Stimulated activated naive CD4-positive, alpha-beta T cell (primary cell): Measurements from ENCODE around the gene CSRNP2.
"Not testable (repeated sequence)": the region's sequence is repeated elsewhere in the genome, so short reads cannot be mapped to it uniquely, and the experiment has no call there.

Experiments
- DNase-seq, 6 experiments: peaks; one replicate each; lab custom pipeline; 2025; lab: John Stamatoyannopoulos, UW

Gene CSRNP2, protein sequence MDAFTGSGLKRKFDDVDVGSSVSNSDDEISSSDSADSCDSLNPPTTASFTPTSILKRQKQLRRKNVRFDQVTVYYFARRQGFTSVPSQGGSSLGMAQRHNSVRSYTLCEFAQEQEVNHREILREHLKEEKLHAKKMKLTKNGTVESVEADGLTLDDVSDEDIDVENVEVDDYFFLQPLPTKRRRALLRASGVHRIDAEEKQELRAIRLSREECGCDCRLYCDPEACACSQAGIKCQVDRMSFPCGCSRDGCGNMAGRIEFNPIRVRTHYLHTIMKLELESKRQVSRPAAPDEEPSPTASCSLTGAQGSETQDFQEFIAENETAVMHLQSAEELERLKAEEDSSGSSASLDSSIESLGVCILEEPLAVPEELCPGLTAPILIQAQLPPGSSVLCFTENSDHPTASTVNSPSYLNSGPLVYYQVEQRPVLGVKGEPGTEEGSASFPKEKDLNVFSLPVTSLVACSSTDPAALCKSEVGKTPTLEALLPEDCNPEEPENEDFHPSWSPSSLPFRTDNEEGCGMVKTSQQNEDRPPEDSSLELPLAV

DNA sequence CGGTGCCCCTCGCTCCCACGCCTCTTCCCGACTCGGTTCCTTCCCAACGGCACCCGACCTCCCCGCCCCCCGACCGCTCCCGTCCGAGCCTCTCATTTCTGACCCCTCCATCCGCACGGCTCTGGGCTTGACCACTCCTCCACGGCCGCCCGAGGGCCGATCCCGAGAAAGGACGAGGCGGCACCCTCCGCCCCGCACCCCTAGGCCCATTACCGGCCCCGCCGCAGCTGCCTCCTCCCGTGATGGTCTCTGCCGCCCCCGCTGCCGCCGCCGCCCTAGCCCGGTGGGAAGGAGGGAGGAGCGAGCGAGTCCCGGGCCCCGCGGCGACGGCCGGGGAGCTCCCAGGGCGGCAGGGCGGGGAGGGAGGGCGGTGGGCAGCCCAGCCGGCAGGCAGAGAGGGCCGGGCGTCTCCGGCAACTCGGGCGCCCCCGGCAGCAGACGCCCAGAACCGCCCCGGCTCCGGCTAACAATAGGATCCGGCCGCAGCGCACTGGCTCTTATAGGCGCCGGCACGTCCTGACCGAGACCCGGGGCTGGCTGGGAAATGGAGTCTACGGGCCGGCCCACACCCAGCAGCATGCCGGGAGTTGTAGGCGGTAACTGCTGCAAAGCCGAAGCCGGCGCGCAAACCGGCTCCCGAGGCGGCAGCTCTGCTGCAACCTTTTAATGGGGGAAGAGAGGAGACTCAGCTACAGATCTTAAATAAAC is at the start of gene CSRNP2:
Gene CSRNP2, minus strand, starts transcription at position 471 of the 708 bp plus-strand sequence. CDS start 7,035 bp downstream, outside the sequence.
- peak; percentile 90 to 94 (median 93) for DNase-seq

DNA sequence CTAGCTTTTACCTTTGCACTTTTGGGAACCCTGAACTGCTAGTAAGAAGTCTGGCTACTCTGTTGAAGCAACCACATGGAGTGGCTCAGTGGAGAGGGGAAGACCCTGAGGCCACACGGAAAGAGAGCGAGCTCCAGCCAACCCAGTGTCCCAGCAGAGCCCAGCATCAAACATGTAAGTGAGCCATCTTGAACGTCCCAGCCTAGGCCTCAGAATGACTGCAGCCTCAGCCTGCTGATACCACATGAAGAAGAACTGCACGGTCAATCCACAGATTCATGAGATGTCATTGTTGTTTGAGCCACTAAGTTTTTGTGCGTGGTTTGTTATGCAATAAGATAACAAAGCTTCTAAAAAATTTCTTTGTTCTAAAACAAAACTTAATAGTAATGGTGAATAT is 49.3 kb upstream of the CSRNP2 start:
- DNase-seq = no peak

DNA sequence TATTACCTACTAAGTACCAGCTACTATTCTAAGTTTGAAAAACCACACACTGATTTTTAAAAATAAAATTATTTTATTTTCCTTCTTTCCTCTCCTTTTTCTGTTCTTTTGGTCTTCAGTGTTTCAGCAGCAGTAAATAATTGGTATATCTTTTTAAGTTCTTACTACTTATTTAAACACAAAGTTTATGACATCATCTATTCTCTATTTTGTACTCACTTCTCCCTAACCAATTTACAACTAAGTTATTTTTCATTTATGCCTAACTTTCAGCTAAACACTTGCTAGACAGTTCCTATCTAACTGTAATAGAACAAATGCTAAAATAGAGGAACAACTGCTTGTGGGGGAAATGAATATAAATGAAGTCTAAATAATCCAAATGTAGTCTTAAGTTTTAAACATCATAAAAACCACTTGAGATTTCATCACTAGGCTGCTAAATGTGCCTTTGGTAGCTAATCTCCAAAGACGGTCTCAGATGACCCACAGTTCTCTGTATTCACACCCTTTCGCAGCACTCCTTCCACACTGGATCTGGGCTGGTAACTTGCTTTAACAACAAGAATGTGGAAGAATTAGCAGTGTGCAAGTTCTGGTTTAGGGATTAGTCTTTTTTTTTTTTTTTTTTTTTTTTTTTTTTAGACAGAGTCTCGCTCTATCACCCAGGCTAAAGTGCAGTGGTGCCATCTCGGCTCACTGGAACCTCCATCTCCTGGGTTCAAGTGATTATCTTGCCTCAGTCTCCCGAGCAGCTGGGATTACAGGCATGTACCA is 48.5 kb upstream of the CSRNP2 start:
- no peak for DNase-seq

DNA sequence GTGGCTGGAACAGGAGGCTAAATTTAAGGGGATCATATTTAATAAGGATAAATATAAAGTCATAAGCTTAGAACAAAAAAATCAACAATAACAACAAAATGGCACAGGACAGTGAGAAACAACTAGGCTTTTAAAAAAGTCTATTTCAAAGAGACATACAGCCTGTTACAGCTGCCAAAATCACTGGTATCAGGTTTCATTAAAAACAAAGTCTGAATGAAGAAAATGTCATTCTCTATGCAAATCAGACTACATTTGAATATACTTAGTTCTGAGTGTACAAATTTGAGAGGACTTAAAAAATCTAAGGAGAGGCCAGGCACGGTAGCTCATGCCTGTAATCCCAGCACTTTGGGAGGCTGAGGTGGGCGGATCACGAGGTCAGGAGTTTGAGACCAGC is 45.5 kb upstream of the CSRNP2 start:
- DNase-seq = no peak

DNA sequence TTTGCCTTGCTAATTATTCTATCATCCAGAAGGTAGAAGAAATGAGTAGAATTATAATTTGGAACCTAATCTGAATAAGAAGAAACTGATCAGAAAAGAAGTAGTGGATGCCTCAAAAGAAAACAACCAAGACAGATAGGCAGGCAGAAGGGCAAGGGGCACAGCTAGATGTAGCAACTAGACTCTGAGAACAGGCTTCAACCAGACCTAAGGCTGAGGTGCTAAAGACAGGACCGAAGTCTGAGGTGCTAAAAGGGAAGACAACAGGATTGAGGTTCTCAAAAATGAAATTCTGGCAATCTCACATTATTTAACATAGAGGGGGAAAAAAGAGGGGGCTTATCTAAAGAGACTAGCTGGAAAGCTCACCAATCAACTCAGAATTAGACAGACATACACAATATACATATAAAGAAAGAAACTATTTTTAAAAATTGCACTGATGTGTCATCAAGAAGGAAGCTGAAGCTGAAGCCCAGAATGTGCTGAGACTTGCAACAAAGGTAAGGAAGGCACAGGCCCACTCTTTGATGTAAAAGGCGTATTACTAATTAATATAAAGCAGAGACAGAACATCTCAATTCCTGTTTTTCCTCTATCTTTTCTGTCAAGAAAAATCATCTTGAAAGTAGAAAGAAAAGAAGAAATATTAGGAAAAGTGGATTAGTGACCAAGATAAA is 43.8 kb upstream of the CSRNP2 start:
- DNase-seq = no peak

DNA sequence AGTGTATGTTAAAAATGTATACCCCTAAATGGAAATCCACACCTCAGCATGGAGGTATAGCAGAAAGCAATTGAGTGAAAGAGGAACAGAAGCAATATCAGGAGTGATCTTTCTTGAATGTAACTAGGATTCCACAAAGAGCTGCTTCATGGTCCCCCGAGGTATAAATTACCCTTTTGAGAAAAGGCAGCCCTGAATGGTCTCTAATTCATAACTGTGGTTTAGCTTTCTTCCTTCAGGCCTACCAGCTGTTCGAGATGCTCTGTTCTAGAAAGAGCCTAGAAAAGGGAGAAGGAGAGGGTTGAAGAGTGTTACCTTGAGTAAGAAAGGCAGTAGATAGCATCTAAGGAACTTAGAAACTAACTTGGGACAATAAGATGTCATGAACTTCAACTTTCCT is 42.9 kb upstream of the CSRNP2 start:
- DNase-seq = no peak

DNA sequence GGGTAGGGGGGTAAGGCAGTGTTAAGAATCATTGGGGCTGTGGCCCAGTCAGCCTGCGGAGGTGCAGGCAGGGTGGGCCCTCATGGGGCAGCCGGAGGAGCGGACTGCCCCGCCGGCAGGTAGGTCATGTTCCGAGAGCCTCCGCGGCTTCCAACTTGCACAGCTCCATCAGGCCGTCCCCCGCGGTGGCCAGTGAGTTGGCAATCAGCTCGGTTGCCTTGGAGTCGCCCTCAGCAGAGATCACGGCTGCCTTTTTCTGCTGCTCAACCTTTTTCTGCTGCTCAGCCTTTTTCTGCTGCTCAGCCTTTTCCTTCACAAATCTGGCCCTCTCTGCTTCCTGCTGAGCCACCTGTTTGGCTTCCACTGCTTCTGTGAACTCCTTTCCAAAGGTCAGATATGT is 41.1 kb upstream of the CSRNP2 start:
- DNase-seq = no peak

DNA sequence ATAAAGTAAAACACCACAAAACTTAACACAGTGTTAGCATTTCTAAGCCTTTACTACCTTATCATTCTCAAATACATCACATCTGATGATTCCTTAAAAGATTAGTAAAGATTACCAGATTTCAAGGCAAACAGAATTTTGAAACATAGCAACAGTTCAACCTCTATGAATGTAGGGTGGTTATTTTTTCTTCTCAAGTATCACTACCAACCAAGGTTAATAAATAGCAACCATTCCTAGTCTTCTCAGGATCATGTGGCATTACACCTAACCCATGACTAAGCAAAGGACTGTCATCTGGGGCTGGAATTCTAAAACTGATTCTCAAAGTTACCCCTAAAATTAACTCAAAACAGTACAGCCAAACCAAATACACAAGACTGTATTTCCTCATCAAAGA is 39.4 kb upstream of the CSRNP2 start:
- DNase-seq = no peak

DNA sequence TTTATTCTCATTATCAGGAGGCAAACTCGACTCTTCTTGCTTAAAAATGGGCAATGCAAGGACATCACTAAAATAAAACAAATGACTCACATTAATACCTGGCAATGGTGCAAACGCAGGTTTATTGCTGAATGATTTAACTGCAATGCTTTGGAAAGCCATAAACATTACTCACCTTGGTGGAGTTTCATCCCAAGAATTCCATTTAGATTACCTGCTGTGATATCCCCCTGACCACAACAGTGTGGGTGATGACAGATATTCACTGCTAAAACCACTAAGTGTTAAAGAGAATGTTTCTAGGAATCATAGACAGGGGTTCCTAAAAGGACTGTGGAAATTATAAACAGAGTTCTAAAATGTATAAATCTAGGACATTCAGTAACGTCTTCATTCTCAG is 35.3 kb upstream of the CSRNP2 start:
- DNase-seq = no peak

DNA sequence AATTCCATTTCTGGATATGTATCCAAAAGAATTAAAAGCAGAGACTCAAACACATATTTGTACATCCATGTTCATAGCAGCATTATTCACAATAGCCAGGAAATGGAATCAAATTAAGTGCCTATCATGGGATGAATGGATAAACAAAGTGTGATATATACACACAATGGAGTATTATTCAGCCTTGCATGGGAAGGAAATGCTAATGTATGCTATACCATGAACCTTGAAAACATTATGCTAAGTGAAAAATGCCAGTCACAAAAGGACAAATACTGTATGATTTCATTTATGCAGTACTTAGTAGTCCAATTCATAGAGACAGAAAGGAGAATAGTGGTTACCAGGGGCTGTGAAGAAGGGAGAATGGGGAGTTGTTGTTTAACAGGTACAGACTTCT is 32.1 kb upstream of the CSRNP2 start:
- DNase-seq = no peak

DNA sequence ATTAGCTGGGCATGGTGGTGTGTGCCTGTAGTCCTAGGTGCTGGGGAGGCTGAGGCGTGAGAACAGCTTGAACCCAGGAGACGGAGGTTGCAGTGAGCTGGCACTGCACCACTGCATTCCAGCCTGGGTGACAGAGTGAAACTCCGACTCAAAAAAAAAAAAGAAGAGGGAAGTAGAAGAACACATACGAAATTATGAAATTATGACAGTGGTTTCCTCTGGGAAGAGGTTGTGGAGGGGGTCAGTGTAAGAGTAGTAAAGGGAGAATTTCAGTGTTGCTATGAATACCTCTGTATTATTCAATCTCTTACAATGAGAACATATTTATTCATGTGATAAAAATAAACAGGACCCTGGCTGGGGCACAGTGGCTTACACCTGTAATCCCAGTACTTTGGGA is 24.7 kb upstream of the CSRNP2 start:
- DNase-seq = no peak

DNA sequence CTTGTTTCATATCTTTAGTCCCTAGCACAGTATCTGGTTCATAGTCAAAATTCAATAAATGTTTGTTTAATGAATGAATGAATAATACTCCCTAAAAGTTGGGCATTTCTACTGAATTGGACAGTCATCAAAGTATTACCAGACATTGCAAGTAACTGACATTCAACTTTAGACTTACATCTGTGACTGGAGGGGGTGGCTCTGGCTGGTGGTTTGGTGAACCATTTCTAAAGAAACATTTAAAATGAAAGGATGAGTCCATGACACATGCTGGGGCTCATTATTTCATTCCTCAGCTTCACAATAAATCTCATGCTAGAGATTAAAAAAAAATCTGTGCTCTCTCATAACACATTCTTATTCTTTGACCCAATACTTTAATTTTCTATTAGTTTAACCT is 20.6 kb upstream of the CSRNP2 start:
- no peak for DNase-seq

DNA sequence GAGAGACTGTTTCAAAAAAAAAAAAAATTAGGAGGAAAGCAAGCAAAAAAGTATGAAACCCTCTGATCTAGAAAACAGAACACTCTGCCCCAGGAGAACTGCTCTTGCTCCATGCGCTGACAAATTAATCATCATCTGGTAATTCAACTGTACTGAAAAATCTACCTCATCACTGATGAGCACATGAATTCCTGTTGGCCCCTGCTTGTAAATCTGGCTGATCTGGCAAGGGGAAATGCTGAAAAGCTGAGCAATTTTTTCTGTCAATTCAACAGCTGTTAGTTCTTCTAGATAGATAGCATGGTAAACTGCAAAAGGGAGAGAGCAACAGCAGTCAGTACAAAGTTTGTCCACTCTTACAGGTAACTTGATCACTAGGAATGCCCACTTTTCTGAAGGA is 15.2 kb upstream of the CSRNP2 start:
- DNase-seq = no peak

DNA sequence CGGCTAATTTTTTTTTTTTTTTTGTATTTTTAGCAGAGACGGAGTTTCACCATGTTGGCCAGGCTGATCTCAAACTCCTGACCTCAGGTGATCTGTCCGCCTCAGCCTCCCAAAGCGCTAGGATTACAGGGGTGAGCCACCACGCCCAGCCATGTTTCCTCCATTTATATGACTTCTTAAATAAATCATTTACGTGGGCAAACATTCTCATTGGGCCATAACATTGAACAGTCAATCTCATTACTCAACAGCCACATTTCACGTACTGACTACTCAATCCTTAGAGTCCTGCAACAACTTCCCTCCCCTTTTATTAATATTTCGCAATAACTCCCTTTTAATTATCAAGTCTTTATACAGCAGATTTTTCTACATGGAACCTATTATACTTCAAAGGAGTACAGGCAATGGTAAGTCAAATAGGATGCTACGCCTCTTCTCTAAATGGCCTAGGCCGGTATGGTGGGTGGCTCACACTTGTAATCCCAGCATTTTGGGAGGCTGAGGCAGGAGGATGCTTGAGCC is 7.4 kb upstream of the CSRNP2 start:
- DNase-seq = no peak

DNA sequence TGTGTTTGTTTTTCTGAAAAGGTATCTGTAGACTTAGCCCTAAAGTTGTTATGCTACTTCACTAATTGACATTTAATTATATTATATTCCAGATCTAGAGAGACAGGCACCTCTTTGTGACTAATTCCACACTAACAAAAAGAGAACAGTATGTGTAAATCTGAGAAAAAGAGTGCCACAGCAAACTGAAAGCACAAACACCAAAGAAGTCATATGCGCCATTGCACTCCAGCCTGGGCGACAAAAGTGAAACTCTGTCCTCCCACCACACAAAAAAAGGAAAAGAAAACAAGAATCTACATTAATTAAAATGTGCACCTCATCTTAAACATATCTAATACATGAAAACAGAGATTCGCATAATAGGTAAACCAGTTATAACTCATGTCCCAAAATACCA is 4.4 kb upstream of the CSRNP2 start:
- no peak for DNase-seq

DNA sequence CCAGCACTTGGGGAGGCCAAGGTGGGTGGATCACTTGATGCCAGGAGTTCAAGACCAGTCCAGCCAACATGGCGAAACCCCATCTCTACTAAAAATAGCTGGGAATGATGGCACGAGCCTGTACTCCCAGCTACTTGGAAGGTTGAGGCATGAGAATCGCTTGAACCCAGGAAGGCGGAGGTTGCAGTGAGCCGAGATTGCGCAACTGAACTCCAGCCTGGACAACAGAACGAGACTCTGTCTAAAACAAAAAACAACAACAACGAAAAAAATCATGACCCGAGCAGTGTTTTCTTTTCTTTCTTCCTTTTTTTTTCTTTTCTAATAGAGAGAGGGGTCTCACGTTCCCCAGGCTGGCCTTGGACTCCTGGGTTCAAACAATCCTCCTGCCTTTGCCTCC is 3.5 kb upstream of the CSRNP2 start:
- DNase-seq = no peak

DNA sequence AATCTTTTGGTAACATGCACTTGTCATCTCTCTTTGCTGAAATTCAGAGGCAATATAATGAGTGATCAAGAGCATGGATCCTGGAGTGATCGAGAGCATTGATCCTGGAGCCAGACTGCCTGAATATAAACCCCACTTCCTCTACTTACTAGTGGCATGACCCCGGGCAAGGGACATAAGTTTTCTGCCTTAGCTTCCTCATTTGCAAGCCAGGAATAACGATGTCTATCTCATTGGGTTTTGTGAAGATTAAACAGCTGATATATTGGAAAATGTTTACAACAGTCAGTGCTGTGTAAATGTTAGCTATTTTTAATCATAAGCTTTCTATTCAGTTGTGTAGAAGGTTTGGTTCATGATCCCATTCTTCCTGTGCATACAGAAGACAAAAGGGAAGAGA is 2.4 kb upstream of the CSRNP2 start:
- no peak for DNase-seq

DNA sequence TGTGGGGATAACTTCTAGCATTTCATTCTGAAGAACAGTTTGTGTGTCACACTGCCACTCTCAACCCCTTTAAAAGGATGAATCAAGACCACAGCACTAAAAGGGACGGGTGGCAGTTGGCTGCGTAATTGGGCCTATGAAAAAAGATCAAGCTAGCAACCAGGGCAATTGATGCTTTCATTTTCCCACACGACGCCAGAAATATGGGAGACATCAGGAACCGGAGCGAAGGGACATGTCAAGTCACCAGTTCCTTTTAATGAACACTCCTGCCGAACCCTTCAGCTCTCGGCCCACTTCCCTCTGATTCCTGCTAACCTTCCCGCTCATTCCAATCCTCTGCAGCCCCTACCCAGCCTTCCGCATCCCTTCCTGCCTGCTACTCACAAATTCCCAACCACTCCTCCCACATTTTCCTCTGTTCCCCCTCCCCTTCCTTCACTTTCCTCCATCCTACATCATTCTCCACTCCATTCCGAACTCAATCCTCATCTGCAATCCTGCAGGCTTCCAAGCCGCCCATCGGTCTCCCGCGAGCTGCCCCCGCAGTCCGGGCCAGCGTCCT is 753 bp downstream of the CSRNP2 start:
- peak in 4 of 6 experiments; percentile 9 to 32 (median 18) for DNase-seq

DNA sequence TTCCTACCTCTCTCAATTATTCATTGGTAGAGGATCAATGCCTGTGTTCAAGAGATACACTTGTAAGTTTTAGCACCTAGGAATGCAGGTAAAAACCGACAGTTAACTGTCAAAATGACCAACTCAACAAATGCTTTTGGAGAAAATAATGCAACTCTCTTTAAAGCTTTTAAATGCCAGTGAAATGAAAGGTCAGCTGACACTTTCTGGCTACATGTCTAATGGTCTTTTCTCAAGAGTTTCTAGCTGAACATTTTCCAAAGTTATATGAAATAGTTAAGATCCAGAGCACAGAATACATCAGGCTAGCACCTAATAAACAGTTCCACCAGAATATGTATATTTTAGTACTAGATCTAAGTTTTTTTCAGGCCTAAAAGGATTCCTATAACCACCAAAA is 2.0 kb downstream of the CSRNP2 start:
- no peak for DNase-seq

DNA sequence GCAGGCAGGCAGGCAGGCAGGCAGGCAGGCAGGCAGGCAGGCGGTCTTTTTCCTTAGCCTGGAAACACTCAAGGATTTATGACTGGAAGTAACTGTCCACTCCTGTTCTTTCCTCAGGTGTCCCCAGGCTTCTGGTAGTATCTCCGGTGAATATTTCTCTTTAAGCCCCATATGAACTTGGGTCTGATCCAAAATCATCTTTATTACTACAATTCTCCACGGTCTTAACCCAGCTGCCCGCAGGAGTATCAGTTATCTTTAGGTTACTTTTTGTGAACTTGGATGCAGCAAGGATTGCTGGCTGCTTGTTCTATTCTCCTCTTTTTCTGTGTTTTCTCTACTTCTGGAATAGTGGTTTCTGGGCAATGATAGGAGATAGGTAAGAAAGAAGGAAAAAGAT is 3.3 kb downstream of the CSRNP2 start:
- DNase-seq = no peak

DNA sequence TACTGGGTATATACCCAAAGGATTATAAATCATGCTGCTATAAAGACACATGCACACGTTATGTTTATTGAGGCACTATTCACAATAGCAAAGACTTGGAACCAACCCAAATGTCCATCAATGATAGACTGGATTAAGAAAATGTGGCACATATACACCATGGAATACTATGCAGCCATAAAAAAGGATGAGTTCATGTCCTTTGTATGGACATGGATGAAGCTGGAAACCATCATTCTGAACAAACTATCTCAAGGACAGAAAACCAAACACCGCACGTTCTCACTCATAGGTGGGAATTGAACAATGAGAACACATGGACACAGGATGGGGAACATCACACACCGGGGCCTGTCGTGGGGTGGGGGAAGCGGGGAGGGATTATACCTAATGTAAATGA is 4.5 kb downstream of the CSRNP2 start:
- not testable (repeated sequence) for DNase-seq
